AG10803 (cell line): ENCODE measurements around the gene HCLS1.

Source experiments
- DNase-seq: peaks from one replicate; pipeline ENCODE4 v3.0.0; 2010; ENCODE audit warnings: low read depth
- H3K4me3 ChIP-seq: 2 replicates; pipeline ENCODE4 v1.5.1; 2011; ENCODE audit warnings: mild to moderate bottlenecking, low read length, control low read depth
- TF ChIP-seq, protein P1 (sequence below): conservative IDR thresholded peaks from 2 replicates; pipeline ENCODE4 v1.5.1; 2011; ENCODE audit warnings: mild to moderate bottlenecking, low read length, control low read depth, inconsistent platforms

Gene HCLS1

GRCh38 chr3:121670676-121671075 is 10.0 kb upstream of the HCLS1 start:
- no peak for DNase-seq
- no peak overlapping the region for H3K4me3 ChIP-seq
- TF ChIP-seq, protein P1, sequence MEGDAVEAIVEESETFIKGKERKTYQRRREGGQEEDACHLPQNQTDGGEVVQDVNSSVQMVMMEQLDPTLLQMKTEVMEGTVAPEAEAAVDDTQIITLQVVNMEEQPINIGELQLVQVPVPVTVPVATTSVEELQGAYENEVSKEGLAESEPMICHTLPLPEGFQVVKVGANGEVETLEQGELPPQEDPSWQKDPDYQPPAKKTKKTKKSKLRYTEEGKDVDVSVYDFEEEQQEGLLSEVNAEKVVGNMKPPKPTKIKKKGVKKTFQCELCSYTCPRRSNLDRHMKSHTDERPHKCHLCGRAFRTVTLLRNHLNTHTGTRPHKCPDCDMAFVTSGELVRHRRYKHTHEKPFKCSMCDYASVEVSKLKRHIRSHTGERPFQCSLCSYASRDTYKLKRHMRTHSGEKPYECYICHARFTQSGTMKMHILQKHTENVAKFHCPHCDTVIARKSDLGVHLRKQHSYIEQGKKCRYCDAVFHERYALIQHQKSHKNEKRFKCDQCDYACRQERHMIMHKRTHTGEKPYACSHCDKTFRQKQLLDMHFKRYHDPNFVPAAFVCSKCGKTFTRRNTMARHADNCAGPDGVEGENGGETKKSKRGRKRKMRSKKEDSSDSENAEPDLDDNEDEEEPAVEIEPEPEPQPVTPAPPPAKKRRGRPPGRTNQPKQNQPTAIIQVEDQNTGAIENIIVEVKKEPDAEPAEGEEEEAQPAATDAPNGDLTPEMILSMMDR = no peak

GRCh38 chr3:121667333-121667732 is 6.6 kb upstream of the HCLS1 start:
- TF ChIP-seq, protein P1 = no peak
- DNase-seq = no peak
- H3K4me3 ChIP-seq = no peak overlapping the region

DNA sequence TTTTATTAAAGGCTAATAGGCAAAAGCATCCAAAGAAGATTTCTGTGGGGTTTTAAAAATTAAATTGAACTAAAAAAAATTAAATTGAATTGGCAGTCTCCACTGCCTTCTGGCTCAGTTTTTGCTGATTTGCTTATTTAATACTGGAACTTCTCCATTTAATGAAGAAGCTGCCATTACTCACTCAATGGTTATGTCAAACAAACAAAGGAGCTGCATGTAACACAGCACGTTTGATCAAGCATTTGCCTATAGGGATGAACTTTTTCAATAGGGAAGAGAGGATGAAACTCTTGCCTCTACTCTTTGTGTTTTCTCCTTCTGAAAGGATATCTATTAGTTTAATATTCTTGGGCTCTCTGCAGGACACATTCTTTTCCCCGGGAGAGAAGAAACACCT is 4.8 kb upstream of the HCLS1 start:
- no peak overlapping the region for H3K4me3 ChIP-seq
- no peak for DNase-seq
- TF ChIP-seq, protein P1 = no peak

GRCh38 chr3:121663171-121663847 is 2.6 kb upstream of the HCLS1 start:
- TF ChIP-seq, protein P1 = no peak
- no peak overlapping the region for H3K4me3 ChIP-seq
- DNase-seq = peak; percentile 4

GRCh38 chr3:121662742-121663141 is 2.0 kb upstream of the HCLS1 start:
- no peak overlapping the region for H3K4me3 ChIP-seq
- DNase-seq = no peak
- TF ChIP-seq, protein P1 = no peak

GRCh38 chr3:121661376-121661775 is 673 bp upstream of the HCLS1 start:
- TF ChIP-seq, protein P1 = no peak
- H3K4me3 ChIP-seq = no peak overlapping the region
- DNase-seq = no peak

- TF ChIP-seq, protein P1 = no peak
- DNase-seq = no peak
- H3K4me3 ChIP-seq = no peak overlapping the region
These were observed 1.1 kb downstream of the HCLS1 start for GRCh38 chr3:121659586-121659985.
